ENCODE measurements around the gene RAB40C.

RAB40C gene

GRCh38 chr16:648781-649589 lies 59.1 kb downstream of the RAB40C start, which contains the start of gene WDR90:
Gene WDR90, plus strand, starts transcription at chr16:649365. Its CDS starts 52 bp downstream, at chr16:649417.
- peak; percentile 97 for DNase-seq

- DNase-seq: peak; percentile 26
Observed at GRCh38 chr16:649631-650030, 59.8 kb downstream of the RAB40C start.

- DNase-seq: no peak
Observed at GRCh38 chr16:651844-652243, 62.0 kb downstream of the RAB40C start.

- no peak for DNase-seq
Observed at GRCh38 chr16:652454-653305, 62.8 kb downstream of the RAB40C start.

GRCh38 chr16:654034-654433 lies 64.2 kb downstream of the RAB40C start:
- DNase-seq: no peak

- DNase-seq: no peak
Observed at GRCh38 chr16:657487-657886, 67.6 kb downstream of the RAB40C start.

GRCh38 chr16:658679-659571 lies 69.1 kb downstream of the RAB40C start:
- no peak for DNase-seq

GRCh38 chr16:659618-660017 lies 69.8 kb downstream of the RAB40C start:
- DNase-seq: no peak

- DNase-seq: no peak
Observed at GRCh38 chr16:660132-660458, 70.2 kb downstream of the RAB40C start.

GRCh38 chr16:660459-661183 lies 70.8 kb downstream of the RAB40C start:
- DNase-seq: peak; percentile 80

GRCh38 chr16:661184-661821 lies 71.4 kb downstream of the RAB40C start:
- no peak for DNase-seq

- DNase-seq: no peak
Observed at GRCh38 chr16:662095-662494, 72.2 kb downstream of the RAB40C start.

- no peak for DNase-seq
Observed at GRCh38 chr16:662597-662996, 72.7 kb downstream of the RAB40C start.

- DNase-seq: no peak
Observed at GRCh38 chr16:666572-666971, 76.7 kb downstream of the RAB40C start.

- no peak for DNase-seq
Observed at GRCh38 chr16:667113-667779, 77.4 kb downstream of the RAB40C start.

- DNase-seq: peak; percentile 96
Observed at GRCh38 chr16:667780-668518, 78.1 kb downstream of the RAB40C start, which contains the start of gene RHOT2. Gene RHOT2, plus strand, starts transcription at chr16:668132. Its CDS starts 68 bp downstream, at chr16:668200.

GRCh38 chr16:668519-669171 lies 78.8 kb downstream of the RAB40C start:
- DNase-seq: no peak

GRCh38 chr16:669666-670065 lies 79.8 kb downstream of the RAB40C start:
- DNase-seq: no peak

GRCh38 chr16:670485-671352 lies 80.9 kb downstream of the RAB40C start:
- no peak for DNase-seq
